ENCODE data around the gene CLIP4.

GRCh38 chr2:29212009-29212408 is 96.8 kb downstream of the CLIP4 start:
- TF ChIP-seq, protein P1, sequence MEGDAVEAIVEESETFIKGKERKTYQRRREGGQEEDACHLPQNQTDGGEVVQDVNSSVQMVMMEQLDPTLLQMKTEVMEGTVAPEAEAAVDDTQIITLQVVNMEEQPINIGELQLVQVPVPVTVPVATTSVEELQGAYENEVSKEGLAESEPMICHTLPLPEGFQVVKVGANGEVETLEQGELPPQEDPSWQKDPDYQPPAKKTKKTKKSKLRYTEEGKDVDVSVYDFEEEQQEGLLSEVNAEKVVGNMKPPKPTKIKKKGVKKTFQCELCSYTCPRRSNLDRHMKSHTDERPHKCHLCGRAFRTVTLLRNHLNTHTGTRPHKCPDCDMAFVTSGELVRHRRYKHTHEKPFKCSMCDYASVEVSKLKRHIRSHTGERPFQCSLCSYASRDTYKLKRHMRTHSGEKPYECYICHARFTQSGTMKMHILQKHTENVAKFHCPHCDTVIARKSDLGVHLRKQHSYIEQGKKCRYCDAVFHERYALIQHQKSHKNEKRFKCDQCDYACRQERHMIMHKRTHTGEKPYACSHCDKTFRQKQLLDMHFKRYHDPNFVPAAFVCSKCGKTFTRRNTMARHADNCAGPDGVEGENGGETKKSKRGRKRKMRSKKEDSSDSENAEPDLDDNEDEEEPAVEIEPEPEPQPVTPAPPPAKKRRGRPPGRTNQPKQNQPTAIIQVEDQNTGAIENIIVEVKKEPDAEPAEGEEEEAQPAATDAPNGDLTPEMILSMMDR (CRISPR knock-in tag; IDR thresholded peaks at IDR 0.05) = peak; percentile 70
- TF ChIP-seq, protein P2, sequence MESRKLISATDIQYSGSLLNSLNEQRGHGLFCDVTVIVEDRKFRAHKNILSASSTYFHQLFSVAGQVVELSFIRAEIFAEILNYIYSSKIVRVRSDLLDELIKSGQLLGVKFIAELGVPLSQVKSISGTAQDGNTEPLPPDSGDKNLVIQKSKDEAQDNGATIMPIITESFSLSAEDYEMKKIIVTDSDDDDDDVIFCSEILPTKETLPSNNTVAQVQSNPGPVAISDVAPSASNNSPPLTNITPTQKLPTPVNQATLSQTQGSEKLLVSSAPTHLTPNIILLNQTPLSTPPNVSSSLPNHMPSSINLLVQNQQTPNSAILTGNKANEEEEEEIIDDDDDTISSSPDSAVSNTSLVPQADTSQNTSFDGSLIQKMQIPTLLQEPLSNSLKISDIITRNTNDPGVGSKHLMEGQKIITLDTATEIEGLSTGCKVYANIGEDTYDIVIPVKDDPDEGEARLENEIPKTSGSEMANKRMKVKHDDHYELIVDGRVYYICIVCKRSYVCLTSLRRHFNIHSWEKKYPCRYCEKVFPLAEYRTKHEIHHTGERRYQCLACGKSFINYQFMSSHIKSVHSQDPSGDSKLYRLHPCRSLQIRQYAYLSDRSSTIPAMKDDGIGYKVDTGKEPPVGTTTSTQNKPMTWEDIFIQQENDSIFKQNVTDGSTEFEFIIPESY (CRISPR knock-in tag; IDR thresholded peaks at IDR 0.05) = no peak
- TF ChIP-seq ZFP1 (CRISPR knock-in tag; IDR thresholded peaks at IDR 0.05) = no peak
- no peak for TF ChIP-seq NKX3-1 (CRISPR knock-in tag; IDR thresholded peaks at IDR 0.05)
- TF ChIP-seq CHD4 (IDR thresholded peaks at IDR 0.05; ENCODE audit: borderline replicate concordance, low read length) = no peak
- TF ChIP-seq SRSF1 (optimal IDR thresholded peaks at IDR 0.05; ENCODE audit: low read depth, low read length) = no peak
